ENCODE measurements around the gene KANK2.

GRCh38 chr19:11227195-11227886, 30.0 kb upstream of the KANK2 start:
- TF ChIP-seq CTCF (IDR thresholded peaks at IDR 0.05) = no peak
- TF ChIP-seq POLR2AphosphoS5 (IDR thresholded peaks at IDR 0.05; ENCODE audit: insufficient read depth in 1 of 2, low read depth in 1 of 2) = no peak
